ENCODE data around the gene DNAAF5.
A peak's percentile ranks its signal among the peaks of the same experiment; 100 is the strongest.

The DNAAF5 gene

GRCh38 chr7:773622-773915, 47.1 kb downstream of the DNAAF5 start:
- Mint-ChIP-seq H3K9me3 (no peaks in the 10 kb centered on the region), H3K4me1 (no peaks in the 10 kb centered on the region), H3K27me3 (no peaks in the 10 kb centered on the region), H3K27ac (no peak overlapping the region), H3K4me3 (no peak overlapping the region)
- ATAC-seq, result no peak
- no peak for DNase-seq

GRCh38 chr7:774161-775109, 47.9 kb downstream of the DNAAF5 start:
- peak; percentile 71 for ATAC-seq
- DNase-seq, result peak; percentile 61 to 72
- Mint-ChIP-seq H3K9me3 (no peaks in the 10 kb centered on the region), H3K4me1 (no peaks in the 10 kb centered on the region), H3K4me3 (no peak overlapping the region), H3K27me3 (no peaks in the 10 kb centered on the region), H3K27ac (no peak overlapping the region)

GRCh38 chr7:776381-776780, 49.9 kb downstream of the DNAAF5 start:
- H3K27ac Mint-ChIP-seq, result no peak overlapping the region
- no peaks in the 10 kb centered on the region for H3K27me3 Mint-ChIP-seq
- no peak overlapping the region for H3K4me3 Mint-ChIP-seq
- no peak for ATAC-seq
- H3K9me3 Mint-ChIP-seq, result no peaks in the 10 kb centered on the region
- DNase-seq, result no peak
- H3K4me1 Mint-ChIP-seq, result no peaks in the 10 kb centered on the region

GRCh38 chr7:776992-777727, 50.7 kb downstream of the DNAAF5 start:
- no peak for DNase-seq
- Mint-ChIP-seq H3K9me3 (no peaks in the 10 kb centered on the region), H3K27ac (no peak overlapping the region), H3K27me3 (no peaks in the 10 kb centered on the region), H3K4me1 (no peaks in the 10 kb centered on the region), H3K4me3 (no peak overlapping the region)
- ATAC-seq, result no peak

GRCh38 chr7:777728-778078, 51.2 kb downstream of the DNAAF5 start:
- Mint-ChIP-seq H3K27me3 (no peaks in the 10 kb centered on the region), H3K9me3 (no peaks in the 10 kb centered on the region), H3K4me3 (no peak overlapping the region), H3K27ac (no peak overlapping the region), H3K4me1 (no peaks in the 10 kb centered on the region)
- ATAC-seq, result no peak
- no peak for DNase-seq

- DNase-seq, result no peak
- Mint-ChIP-seq H3K4me3 (no peak overlapping the region), H3K4me1 (no peaks in the 10 kb centered on the region), H3K27ac (peak overlapping the region in 1 of 2 donors; percentile 85), H3K27me3 (no peaks in the 10 kb centered on the region), H3K9me3 (no peaks in the 10 kb centered on the region)
- ATAC-seq, result no peak
Measured at GRCh38 chr7:778271-778967, 51.9 kb downstream of the DNAAF5 start.

- no peaks in the 10 kb centered on the region for H3K27me3 Mint-ChIP-seq
- H3K4me1 Mint-ChIP-seq, result no peaks in the 10 kb centered on the region
- H3K4me3 Mint-ChIP-seq, result no peak overlapping the region
- DNase-seq, result no peak
- no peak overlapping the region for H3K27ac Mint-ChIP-seq
- no peak for ATAC-seq
- H3K9me3 Mint-ChIP-seq, result no peaks in the 10 kb centered on the region
Measured at GRCh38 chr7:778968-779451, 52.5 kb downstream of the DNAAF5 start.

GRCh38 chr7:779480-779879, 53.0 kb downstream of the DNAAF5 start:
- no peaks in the 10 kb centered on the region for H3K9me3 Mint-ChIP-seq
- no peak for ATAC-seq
- H3K27me3 Mint-ChIP-seq, result no peaks in the 10 kb centered on the region
- no peak overlapping the region for H3K27ac Mint-ChIP-seq
- no peaks in the 10 kb centered on the region for H3K4me1 Mint-ChIP-seq
- no peak for DNase-seq
- H3K4me3 Mint-ChIP-seq, result no peak overlapping the region

- H3K27ac Mint-ChIP-seq, result no peak overlapping the region
- H3K9me3 Mint-ChIP-seq, result no peaks in the 10 kb centered on the region
- ATAC-seq (no peak), DNase-seq (no peak)
- no peaks in the 10 kb centered on the region for H3K4me1 Mint-ChIP-seq
- no peak overlapping the region for H3K4me3 Mint-ChIP-seq
- no peaks in the 10 kb centered on the region for H3K27me3 Mint-ChIP-seq
Measured at GRCh38 chr7:780081-780480, 53.6 kb downstream of the DNAAF5 start.

- Mint-ChIP-seq H3K27ac (no peak overlapping the region), H3K27me3 (no peaks in the 10 kb centered on the region), H3K4me3 (no peak overlapping the region), H3K4me1 (no peaks in the 10 kb centered on the region), H3K9me3 (no peaks in the 10 kb centered on the region)
- DNase-seq (no peak), ATAC-seq (no peak)
Measured at GRCh38 chr7:780516-780915, 54.0 kb downstream of the DNAAF5 start.

- DNase-seq (no peak), ATAC-seq (no peak)
- Mint-ChIP-seq H3K9me3 (no peaks in the 10 kb centered on the region), H3K27me3 (no peaks in the 10 kb centered on the region), H3K4me1 (no peaks in the 10 kb centered on the region), H3K27ac (no peak overlapping the region), H3K4me3 (no peak overlapping the region)
Measured at GRCh38 chr7:781186-781849, 54.8 kb downstream of the DNAAF5 start.

GRCh38 chr7:781936-782529, 55.5 kb downstream of the DNAAF5 start:
- Mint-ChIP-seq H3K27me3 (no peaks in the 10 kb centered on the region), H3K4me3 (no peak overlapping the region), H3K27ac (no peak overlapping the region), H3K4me1 (no peaks in the 10 kb centered on the region), H3K9me3 (no peaks in the 10 kb centered on the region)
- DNase-seq (no peak), ATAC-seq (no peak)

GRCh38 chr7:782718-783449, 56.4 kb downstream of the DNAAF5 start:
- Mint-ChIP-seq H3K27me3 (no peaks in the 10 kb centered on the region), H3K9me3 (no peaks in the 10 kb centered on the region), H3K4me3 (no peak overlapping the region), H3K27ac (no peak overlapping the region), H3K4me1 (no peaks in the 10 kb centered on the region)
- DNase-seq (no peak), ATAC-seq (no peak)

GRCh38 chr7:783556-784490, 57.3 kb downstream of the DNAAF5 start:
- Mint-ChIP-seq H3K4me1 (no peaks in the 10 kb centered on the region), H3K4me3 (no peak overlapping the region), H3K9me3 (no peaks in the 10 kb centered on the region), H3K27me3 (no peaks in the 10 kb centered on the region), H3K27ac (peak overlapping the region in 1 of 2 donors; percentile 91)
- DNase-seq, result no peak
- no peak for ATAC-seq
